ENCODE data around the gene PITPNM2.

PITPNM2 gene

GRCh38 chr12:123135688-123136087, 15.2 kb downstream of the PITPNM2 start:
- Histone ChIP-seq H3K4me1 (ENCODE audit: control insufficient read depth in 2 of 2, insufficient read depth in 1 of 2, low read depth in 1 of 2, low read length in 2 of 2) (peaks cover 10 to 14% of the 10 kb centered on the region in 2 donors), H3K79me1 (ENCODE audit: low read depth, low read length) (no peaks in the 10 kb centered on the region), H2AK5ac (ENCODE audit: low read depth, low read length) (no peak overlapping the region), H3K4me2 (ENCODE audit: insufficient read depth, low read length, poor library complexity, severe bottlenecking) (no peak overlapping the region), H3K4ac (ENCODE audit: low read length) (no peak overlapping the region), H3K27ac (replicated peaks; ENCODE audit: low read length) (no peak overlapping the region), H2BK120ac (ENCODE audit: low read depth, low read length) (no peak overlapping the region), H2AFZ (ENCODE audit: low read length) (no peak overlapping the region), H4K8ac (ENCODE audit: low read depth, low read length) (no peak overlapping the region), H2BK15ac (ENCODE audit: low read length) (no peak overlapping the region), H3K36me3 (replicated peaks in 1 of 2; ENCODE audit: control insufficient read depth in 2 of 2, insufficient read depth in 2 of 2, low read length in 2 of 2) (peaks cover 0 to 2% of the 10 kb centered on the region in 2 donors), H4K91ac (ENCODE audit: low read depth, low read length, poor library complexity) (no peak overlapping the region), H2BK5ac (ENCODE audit: low read length) (no peak overlapping the region), H3K27me3 (ENCODE audit: control insufficient read depth in 3 of 3, insufficient read depth in 3 of 3, low read depth in 1 of 3, low read length in 3 of 3) (no peaks in the 10 kb centered on the region), H3K23ac (ENCODE audit: low read depth, low read length, poor library complexity) (no peak overlapping the region), H3K14ac (ENCODE audit: low read length) (no peak overlapping the region), H2BK12ac (ENCODE audit: low read length) (no peak overlapping the region), H3K4me3 (ENCODE audit: low read length in 2 of 2) (no peak overlapping the region), H3K18ac (ENCODE audit: low read length) (no peak overlapping the region), H3K9ac (ENCODE audit: low read depth, low read length, poor library complexity) (no peak overlapping the region), H3K9me3 (replicated peaks in 1 of 2; ENCODE audit: control insufficient read depth in 2 of 2, insufficient read depth in 1 of 2, low read depth in 1 of 2, low read length in 2 of 2) (no peaks in the 10 kb centered on the region)
- WGBS, 2 donors (ENCODE audit: extremely low coverage in 2 of 2, insufficient read length in 2 of 2, insufficient replicate concordance in 1 of 2): no CpG with 5 or more reads among the region's 8 CpGs
- no peak for DNase-seq (ENCODE audit: low spot score)

GRCh38 chr12:123134826-123135225, 16.1 kb downstream of the PITPNM2 start:
- no CpG with 5 or more reads among the region's 6 CpGs for WGBS, 2 donors (ENCODE audit: extremely low coverage in 2 of 2, insufficient read length in 2 of 2, insufficient replicate concordance in 1 of 2)
- Histone ChIP-seq H4K8ac (ENCODE audit: low read depth, low read length) (no peak overlapping the region), H3K9me3 (replicated peaks in 1 of 2; ENCODE audit: control insufficient read depth in 2 of 2, insufficient read depth in 1 of 2, low read depth in 1 of 2, low read length in 2 of 2) (no peaks in the 10 kb centered on the region)

DNA sequence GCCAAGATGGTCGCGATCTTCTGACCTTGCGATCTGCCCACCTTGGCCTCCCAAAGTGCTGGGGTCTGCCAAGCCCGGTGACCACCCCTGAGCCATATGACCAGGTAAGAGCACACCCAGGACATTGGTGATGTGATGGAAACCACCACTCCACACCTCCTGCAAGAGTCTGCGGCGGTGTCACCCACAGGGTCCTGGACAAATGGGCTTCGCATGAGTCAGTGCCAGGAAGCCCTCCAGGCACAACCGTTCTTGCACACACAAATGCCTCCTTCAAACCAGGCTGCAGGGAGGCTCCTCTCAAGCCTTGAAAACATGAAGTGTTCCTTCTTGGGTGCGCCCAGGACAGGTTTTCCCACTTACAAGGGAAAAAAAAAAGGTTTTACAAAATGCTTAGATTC, 16.6 kb downstream of the PITPNM2 start:
- Histone ChIP-seq H2AK5ac (ENCODE audit: low read depth, low read length) (no peak overlapping the region), H3K27ac (replicated peaks; ENCODE audit: low read length) (no peak overlapping the region), H2BK12ac (ENCODE audit: low read length) (no peak overlapping the region), H3K36me3 (replicated peaks in 1 of 2; ENCODE audit: control insufficient read depth in 2 of 2, insufficient read depth in 2 of 2, low read length in 2 of 2) (peaks cover 0 to 2% of the 10 kb centered on the region in 2 donors), H3K9me3 (replicated peaks in 1 of 2; ENCODE audit: control insufficient read depth in 2 of 2, insufficient read depth in 1 of 2, low read depth in 1 of 2, low read length in 2 of 2) (no peaks in the 10 kb centered on the region), H3K18ac (ENCODE audit: low read length) (peak overlapping the region; percentile 36), H3K9ac (ENCODE audit: low read depth, low read length, poor library complexity) (peak overlapping the region; percentile 12), H3K27me3 (ENCODE audit: control insufficient read depth in 3 of 3, insufficient read depth in 3 of 3, low read depth in 1 of 3, low read length in 3 of 3) (no peaks in the 10 kb centered on the region), H3K23ac (ENCODE audit: low read depth, low read length, poor library complexity) (no peak overlapping the region), H3K4me2 (ENCODE audit: insufficient read depth, low read length, poor library complexity, severe bottlenecking) (no peak overlapping the region), H3K4ac (ENCODE audit: low read length) (no peak overlapping the region), H2AFZ (ENCODE audit: low read length) (no peak overlapping the region), H4K91ac (ENCODE audit: low read depth, low read length, poor library complexity) (no peak overlapping the region), H4K8ac (ENCODE audit: low read depth, low read length) (no peak overlapping the region), H3K14ac (ENCODE audit: low read length) (no peak overlapping the region), H2BK120ac (ENCODE audit: low read depth, low read length) (no peak overlapping the region), H2BK15ac (ENCODE audit: low read length) (no peak overlapping the region), H3K79me1 (ENCODE audit: low read depth, low read length) (no peaks in the 10 kb centered on the region), H3K4me1 (ENCODE audit: control insufficient read depth in 2 of 2, insufficient read depth in 1 of 2, low read depth in 1 of 2, low read length in 2 of 2) (peaks cover 2 to 5% of the 10 kb centered on the region in 2 donors), H2BK5ac (ENCODE audit: low read length) (no peak overlapping the region), H3K4me3 (ENCODE audit: low read length in 2 of 2) (no peak overlapping the region)
- WGBS, 2 donors (ENCODE audit: extremely low coverage in 2 of 2, insufficient read length in 2 of 2, insufficient replicate concordance in 1 of 2): no CpG with 5 or more reads among the region's 9 CpGs
- no peak for DNase-seq (ENCODE audit: low spot score)

More at GRCh38 chr12:123134826-123135225, 16.1 kb downstream of the PITPNM2 start:
- Histone ChIP-seq H3K27me3 (ENCODE audit: control insufficient read depth in 3 of 3, insufficient read depth in 3 of 3, low read depth in 1 of 3, low read length in 3 of 3) (no peaks in the 10 kb centered on the region), H2BK5ac (ENCODE audit: low read length) (no peak overlapping the region), H3K4me3 (ENCODE audit: low read length in 2 of 2) (no peak overlapping the region), H2BK120ac (ENCODE audit: low read depth, low read length) (no peak overlapping the region), H2BK15ac (ENCODE audit: low read length) (no peak overlapping the region), H3K9ac (ENCODE audit: low read depth, low read length, poor library complexity) (no peak overlapping the region), H2AK5ac (ENCODE audit: low read depth, low read length) (no peak overlapping the region), H3K4ac (ENCODE audit: low read length) (no peak overlapping the region), H4K91ac (ENCODE audit: low read depth, low read length, poor library complexity) (no peak overlapping the region), H3K14ac (ENCODE audit: low read length) (no peak overlapping the region), H3K4me2 (ENCODE audit: insufficient read depth, low read length, poor library complexity, severe bottlenecking) (no peak overlapping the region), H2BK12ac (ENCODE audit: low read length) (no peak overlapping the region), H2AFZ (ENCODE audit: low read length) (no peak overlapping the region), H3K4me1 (ENCODE audit: control insufficient read depth in 2 of 2, insufficient read depth in 1 of 2, low read depth in 1 of 2, low read length in 2 of 2) (peaks cover 2 to 7% of the 10 kb centered on the region in 2 donors), H3K27ac (replicated peaks; ENCODE audit: low read length) (no peak overlapping the region), H3K18ac (ENCODE audit: low read length) (no peak overlapping the region), H3K79me1 (ENCODE audit: low read depth, low read length) (no peaks in the 10 kb centered on the region), H3K36me3 (replicated peaks in 1 of 2; ENCODE audit: control insufficient read depth in 2 of 2, insufficient read depth in 2 of 2, low read length in 2 of 2) (peaks cover 0 to 2% of the 10 kb centered on the region in 2 donors), H3K23ac (ENCODE audit: low read depth, low read length, poor library complexity) (no peak overlapping the region)
- no peak for DNase-seq (ENCODE audit: low spot score)

- Histone ChIP-seq H2AK5ac (ENCODE audit: low read depth, low read length) (no peak overlapping the region), H3K27me3 (ENCODE audit: control insufficient read depth in 3 of 3, insufficient read depth in 3 of 3, low read depth in 1 of 3, low read length in 3 of 3) (no peaks in the 10 kb centered on the region), H3K18ac (ENCODE audit: low read length) (no peak overlapping the region), H3K4me1 (ENCODE audit: control insufficient read depth in 2 of 2, insufficient read depth in 1 of 2, low read depth in 1 of 2, low read length in 2 of 2) (peaks cover 2 to 5% of the 10 kb centered on the region in 2 donors), H3K36me3 (replicated peaks in 1 of 2; ENCODE audit: control insufficient read depth in 2 of 2, insufficient read depth in 2 of 2, low read length in 2 of 2) (peaks cover 0 to 2% of the 10 kb centered on the region in 2 donors), H4K8ac (ENCODE audit: low read depth, low read length) (no peak overlapping the region), H3K4me2 (ENCODE audit: insufficient read depth, low read length, poor library complexity, severe bottlenecking) (no peak overlapping the region), H3K4ac (ENCODE audit: low read length) (no peak overlapping the region), H2BK120ac (ENCODE audit: low read depth, low read length) (no peak overlapping the region), H3K23ac (ENCODE audit: low read depth, low read length, poor library complexity) (no peak overlapping the region), H3K14ac (ENCODE audit: low read length) (no peak overlapping the region), H2BK15ac (ENCODE audit: low read length) (no peak overlapping the region), H4K91ac (ENCODE audit: low read depth, low read length, poor library complexity) (no peak overlapping the region), H2BK5ac (ENCODE audit: low read length) (no peak overlapping the region), H2BK12ac (ENCODE audit: low read length) (no peak overlapping the region), H3K27ac (replicated peaks; ENCODE audit: low read length) (no peak overlapping the region), H3K9me3 (replicated peaks in 1 of 2; ENCODE audit: control insufficient read depth in 2 of 2, insufficient read depth in 1 of 2, low read depth in 1 of 2, low read length in 2 of 2) (no peaks in the 10 kb centered on the region), H3K4me3 (ENCODE audit: low read length in 2 of 2) (no peak overlapping the region), H2AFZ (ENCODE audit: low read length) (no peak overlapping the region), H3K79me1 (ENCODE audit: low read depth, low read length) (no peaks in the 10 kb centered on the region), H3K9ac (ENCODE audit: low read depth, low read length, poor library complexity) (no peak overlapping the region)
- no peak for DNase-seq (ENCODE audit: low spot score)
- WGBS, 2 donors (ENCODE audit: extremely low coverage in 2 of 2, insufficient read length in 2 of 2, insufficient replicate concordance in 1 of 2): no CpG with 5 or more reads among the region's 9 CpGs
Observed at GRCh38 chr12:123133701-123134100, 17.2 kb downstream of the PITPNM2 start.

Data from neuronal stem cell (in vitro differentiated cells).